ENCODE results near the gene ZMIZ2.

ZMIZ2 gene

GRCh38 chr7:44762726-44763522 is 14.3 kb downstream of the ZMIZ2 start:
- Histone ChIP-seq H3K4me1 (ENCODE audit: low read length) (peaks cover 9% of the 10 kb centered on the region), H3K79me2 (ENCODE audit: low read length) (peaks cover 1% of the 10 kb centered on the region; the same call in 1 of the 2 replicates), H4K20me1 (ENCODE audit: insufficient read depth, low read length) (peaks cover 13% of the 10 kb centered on the region; the same call in 1 of the 2 replicates), H3K27ac (ENCODE audit: low read length) (no peak overlapping the region), H3K36me3 (replicated peaks; ENCODE audit: low read depth, low read length) (peaks cover 80% of the 10 kb centered on the region), H3K27me3 (ENCODE audit: low read depth, low read length) (no peaks in the 10 kb centered on the region), H3K4me3 (ENCODE audit: low read length) (no peak overlapping the region), H3K9ac (ENCODE audit: low read length) (no peak overlapping the region), H2AFZ (ENCODE audit: low read depth, low read length) (no peak overlapping the region), H3K4me2 (ENCODE audit: low read length) (no peak overlapping the region), H3K9me3 (ENCODE audit: insufficient read depth, low read length) (no peaks in the 10 kb centered on the region)
- TF ChIP-seq, protein P1, sequence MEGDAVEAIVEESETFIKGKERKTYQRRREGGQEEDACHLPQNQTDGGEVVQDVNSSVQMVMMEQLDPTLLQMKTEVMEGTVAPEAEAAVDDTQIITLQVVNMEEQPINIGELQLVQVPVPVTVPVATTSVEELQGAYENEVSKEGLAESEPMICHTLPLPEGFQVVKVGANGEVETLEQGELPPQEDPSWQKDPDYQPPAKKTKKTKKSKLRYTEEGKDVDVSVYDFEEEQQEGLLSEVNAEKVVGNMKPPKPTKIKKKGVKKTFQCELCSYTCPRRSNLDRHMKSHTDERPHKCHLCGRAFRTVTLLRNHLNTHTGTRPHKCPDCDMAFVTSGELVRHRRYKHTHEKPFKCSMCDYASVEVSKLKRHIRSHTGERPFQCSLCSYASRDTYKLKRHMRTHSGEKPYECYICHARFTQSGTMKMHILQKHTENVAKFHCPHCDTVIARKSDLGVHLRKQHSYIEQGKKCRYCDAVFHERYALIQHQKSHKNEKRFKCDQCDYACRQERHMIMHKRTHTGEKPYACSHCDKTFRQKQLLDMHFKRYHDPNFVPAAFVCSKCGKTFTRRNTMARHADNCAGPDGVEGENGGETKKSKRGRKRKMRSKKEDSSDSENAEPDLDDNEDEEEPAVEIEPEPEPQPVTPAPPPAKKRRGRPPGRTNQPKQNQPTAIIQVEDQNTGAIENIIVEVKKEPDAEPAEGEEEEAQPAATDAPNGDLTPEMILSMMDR (IDR thresholded peaks at IDR 0.05; ENCODE audit: low read depth, low read length), result no peak

GRCh38 chr7:44764081-44764480 is 15.4 kb downstream of the ZMIZ2 start:
- Histone ChIP-seq H3K4me1 (ENCODE audit: low read length) (peaks cover 15% of the 10 kb centered on the region), H3K36me3 (replicated peaks; ENCODE audit: low read depth, low read length) (peaks cover 77% of the 10 kb centered on the region)

GRCh38 chr7:44764665-44765578 is 16.3 kb downstream of the ZMIZ2 start:
- H3K27me3 ChIP-seq (ENCODE audit: low read depth, low read length), result no peaks in the 10 kb centered on the region
- H3K9me3 ChIP-seq (ENCODE audit: insufficient read depth, low read length), result no peaks in the 10 kb centered on the region
- no peak overlapping the region for H2AFZ ChIP-seq (ENCODE audit: low read depth, low read length)
- no peak overlapping the region for H3K9ac ChIP-seq (ENCODE audit: low read length)
- peaks cover 20% of the 10 kb centered on the region for H3K4me1 ChIP-seq (ENCODE audit: low read length)
- H3K79me2 ChIP-seq (ENCODE audit: low read length), result no peaks in the 10 kb centered on the region
- H3K4me2 ChIP-seq (ENCODE audit: low read length), result no peak overlapping the region
- H4K20me1 ChIP-seq (ENCODE audit: insufficient read depth, low read length), result peaks cover 12% of the 10 kb centered on the region; the same call in 1 of the 2 replicates
- TF ChIP-seq, protein P1 (IDR thresholded peaks at IDR 0.05; ENCODE audit: low read depth, low read length), result no peak
- no peak for TF ChIP-seq EZH2phosphoT487 (IDR thresholded peaks at IDR 0.05; ENCODE audit: low read depth)
- H3K4me3 ChIP-seq (ENCODE audit: low read length), result no peak overlapping the region
- H3K27ac ChIP-seq (ENCODE audit: low read length), result no peak overlapping the region
- peaks cover 74% of the 10 kb centered on the region for H3K36me3 ChIP-seq (replicated peaks; ENCODE audit: low read depth, low read length)

More at GRCh38 chr7:44764081-44764480, 15.4 kb downstream of the ZMIZ2 start:
- no peak overlapping the region for H3K4me2 ChIP-seq (ENCODE audit: low read length)
- H3K27me3 ChIP-seq (ENCODE audit: low read depth, low read length), result no peaks in the 10 kb centered on the region
- no peak overlapping the region for H3K4me3 ChIP-seq (ENCODE audit: low read length)
- TF ChIP-seq, protein P1 (IDR thresholded peaks at IDR 0.05; ENCODE audit: low read depth, low read length), result no peak
- no peak for TF ChIP-seq EZH2phosphoT487 (IDR thresholded peaks at IDR 0.05; ENCODE audit: low read depth)
- H3K27ac ChIP-seq (ENCODE audit: low read length), result no peak overlapping the region
- H3K79me2 ChIP-seq (ENCODE audit: low read length), result no peaks in the 10 kb centered on the region
- no peaks in the 10 kb centered on the region for H3K9me3 ChIP-seq (ENCODE audit: insufficient read depth, low read length)
- H4K20me1 ChIP-seq (ENCODE audit: insufficient read depth, low read length), result peaks cover 12% of the 10 kb centered on the region; the same call in 1 of the 2 replicates
- no peak overlapping the region for H2AFZ ChIP-seq (ENCODE audit: low read depth, low read length)
- no peak overlapping the region for H3K9ac ChIP-seq (ENCODE audit: low read length)

All from OCI-LY3 (cell line).